HL-60 (cell line): ENCODE results near the gene BCAS3.

Source experiments
- CTCF ChIP-seq: IDR thresholded peaks from one replicate; pipeline ENCODE4 v1.5.1; 2011; ENCODE audit warnings: low read length, control low read depth, inconsistent platforms; ENCODE audit not compliant: insufficient read depth
- GABPA ChIP-seq: IDR thresholded peaks from 2 replicates; pipeline ENCODE4 v1.6.1; 2012; ENCODE audit warnings: low read depth
- POLR2AphosphoS5 ChIP-seq: IDR thresholded peaks from 2 replicates; pipeline ENCODE4 v1.6.1; 2012; ENCODE audit warnings: low read depth
- REST ChIP-seq: IDR thresholded peaks from 2 replicates; pipeline ENCODE4 v1.6.1; 2012; ENCODE audit warnings: low read depth; ENCODE audit not compliant: insufficient replicate concordance
- SPI1 ChIP-seq: IDR thresholded peaks from 2 replicates; pipeline ENCODE4 v1.6.1; 2012; ENCODE audit warnings: low read depth, mild to moderate bottlenecking, borderline replicate concordance

- TF ChIP-seq CTCF (no peak), SPI1 (no peak), REST (no peak), POLR2AphosphoS5 (no peak), GABPA (no peak)
These were observed 746.5 kb downstream of the BCAS3 start for GRCh38 chr17:61423967-61424649.
